Measurements from ENCODE around the gene SLX9. TPM values are rescaled to one million over a fixed set of nuclear protein-coding genes. Genes with fewer than 3 reads are reported as not detected.

The SLX9 gene
- total and polyA plus RNA-seq, 2 donors (not counting 3 experiments of a cell fraction or from before 2014, with no cell fraction given), result 27.0 to 50.6 TPM

DNA sequence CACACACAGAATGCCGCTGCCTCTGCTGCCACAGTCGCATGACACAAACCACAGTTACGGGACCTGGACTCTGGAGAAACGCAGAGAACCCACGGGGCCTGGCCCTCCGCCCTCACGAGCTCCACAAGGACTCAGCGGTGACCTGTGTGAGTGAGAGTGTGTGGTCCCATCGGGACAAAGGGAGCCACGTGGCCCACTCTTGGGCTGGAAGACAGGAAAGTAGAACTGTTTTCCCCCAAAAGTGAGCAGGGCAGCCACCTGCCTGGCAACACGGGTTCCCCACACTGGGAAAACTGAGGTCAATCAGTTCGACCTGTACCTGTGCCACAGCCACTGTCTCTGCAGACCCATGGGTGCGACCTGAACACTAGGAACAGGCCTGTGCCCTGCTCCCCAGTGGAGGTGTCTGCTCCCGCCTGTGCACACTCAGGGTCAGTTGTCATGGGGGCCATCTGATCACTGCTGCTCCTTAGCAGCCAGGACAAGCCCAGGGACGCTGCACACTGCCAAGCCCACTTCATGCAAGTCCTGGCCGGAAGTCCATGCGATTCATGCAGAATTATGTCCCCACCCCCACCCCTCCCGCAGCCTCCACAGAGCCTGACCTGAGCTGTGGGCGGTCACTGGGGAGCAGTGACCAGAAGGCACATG, 80.2 kb downstream of the SLX9 start:
- ChIA-PET CTCF (no interaction called here), POLR2A (no interaction called here)
- intact Hi-C loops (cut with micrococcal nuclease) (no loop called here), dilution Hi-C loops (cut with MboI; ENCODE audit: extremely low pct_ligation_motif_present, low sequenced_read_pairs) (no loop called here)
- H2AFZ ChIP-seq (ENCODE audit: low read depth, low read length), result no peak overlapping the region
- TF ChIP-seq FOS (IDR thresholded peaks at IDR 0.05; ENCODE audit: borderline replicate concordance, insufficient read depth, low read length), result no peak
- TF ChIP-seq POLR2A (IDR thresholded peaks at IDR 0.05; ENCODE audit: low read depth, low read length), result no peak
- TF ChIP-seq MYC (IDR thresholded peaks at IDR 0.05; ENCODE audit: low read depth, low read length), result no peak
- TF ChIP-seq JUN (IDR thresholded peaks at IDR 0.05; ENCODE audit: borderline replicate concordance, insufficient read depth, insufficient read length, low read depth), result no peak
- TF ChIP-seq EZH2 (IDR thresholded peaks at IDR 0.05; ENCODE audit: borderline replicate concordance, low read depth, low read length, severe bottlenecking), result no peak
- no peak for TF ChIP-seq GATA2 (IDR thresholded peaks at IDR 0.05; ENCODE audit: insufficient read depth, insufficient read length, low read depth, low read length)
- TF ChIP-seq POLR2AphosphoS5 (IDR thresholded peaks at IDR 0.05; ENCODE audit: insufficient read depth, low read depth, low read length), result no peak
- no peak for TF ChIP-seq CTCF (IDR thresholded peaks at IDR 0.05; ENCODE audit: extremely low read depth in 1 of 2, insufficient read depth in 1 of 2, low read depth in 1 of 2, low read length in 2 of 2)
- no peak for TF ChIP-seq MAX (IDR thresholded peaks at IDR 0.05; ENCODE audit: insufficient read depth, insufficient read length)
- H3K27ac ChIP-seq (ENCODE audit: insufficient read depth, low read depth, low read length), result no peak overlapping the region
- H4K20me1 ChIP-seq (replicated peaks; ENCODE audit: control insufficient read depth, extremely low read depth, insufficient read depth, low read length), result no peaks in the 10 kb centered on the region
- no peaks in the 10 kb centered on the region for H3K27me3 ChIP-seq (ENCODE audit: control insufficient read depth in 2 of 2, insufficient read depth in 2 of 2, low read length in 2 of 2)
- H3K9me3 ChIP-seq (replicated peaks; ENCODE audit: control insufficient read depth, insufficient read depth, low read length), result no peaks in the 10 kb centered on the region
- H3K4me2 ChIP-seq (ENCODE audit: insufficient read depth, low read length), result no peak overlapping the region
- no peak overlapping the region for H3K9ac ChIP-seq (replicated peaks; ENCODE audit: extremely low read depth, insufficient read depth, low read length)
- peaks cover 10% of the 10 kb centered on the region for H3K4me1 ChIP-seq (ENCODE audit: control insufficient read depth, extremely low read depth, insufficient read depth, low read length)
- BruUV-seq (replicated peaks), result no TSS peak
- DNase-seq (ENCODE audit: low read depth, low spot score) (no peak), FAIRE-seq (no peak)
- no peaks in the 10 kb centered on the region for H3K9me1 ChIP-seq (replicated peaks; ENCODE audit: control insufficient read depth, extremely low read depth, insufficient read depth, low read length)
- H3K36me3 ChIP-seq (ENCODE audit: control insufficient read depth in 2 of 2, extremely low read depth in 1 of 2, insufficient read depth in 2 of 2, low read length in 2 of 2), result no peaks in the 10 kb centered on the region
- no peaks in the 10 kb centered on the region for H3K79me2 ChIP-seq (ENCODE audit: control insufficient read depth, insufficient read depth, low read length)
- no peak overlapping the region for H3K4me3 ChIP-seq (replicated peaks in 1 of 3; ENCODE audit: insufficient read depth in 1 of 3, low read depth in 1 of 3, low read length in 3 of 3)

All from endothelial cell of umbilical vein (primary cell).